BE2C (cell line): Measurements from ENCODE around the gene SPNS2.

ENCODE experiments used
- DNase-seq: peaks from one replicate; pipeline ENCODE4 v3.0.0-alpha.2; 2020
- H3K27me3 ChIP-seq: fragments of 250-450 bp; sonication (Bioruptor Pico); 2 replicates; pipeline ENCODE4 v1.5.1; 2020; ENCODE audit warnings: mild to moderate bottlenecking
- H3K36me3 ChIP-seq: fragments of 250-450 bp; sonication (Bioruptor Pico); 2 replicates; pipeline ENCODE4 v1.5.1; 2020; ENCODE audit warnings: mild to moderate bottlenecking
- H3K4me1 ChIP-seq: fragments of 250-450 bp; sonication (Bioruptor Pico); 2 replicates; pipeline ENCODE4 v1.5.1; 2020
- H3K4me3 ChIP-seq: 2 replicates; pipeline ENCODE4 v1.5.1; 2011; ENCODE audit warnings: low read depth, low read length
- H3K9me3 ChIP-seq: fragments of 250-450 bp; sonication (Bioruptor Pico); 2 replicates; pipeline ENCODE4 v1.5.1; 2020
- CTCF ChIP-seq: IDR thresholded peaks from 2 replicates; pipeline ENCODE4 v1.5.1; 2012; ENCODE audit warnings: mild to moderate bottlenecking, low read depth, low read length

The SPNS2 gene

GRCh38 chr17:4475001-4475400 is 23.7 kb upstream of the SPNS2 start:
- no peaks in the 10 kb centered on the region for H3K27me3 ChIP-seq
- no peak overlapping the region for H3K4me3 ChIP-seq
- H3K9me3 ChIP-seq = no peaks in the 10 kb centered on the region
- no peaks in the 10 kb centered on the region for H3K36me3 ChIP-seq
- no peak for DNase-seq
- H3K4me1 ChIP-seq = no peaks in the 10 kb centered on the region
- TF ChIP-seq CTCF = no peak

GRCh38 chr17:4475463-4475862 is 23.2 kb upstream of the SPNS2 start:
- H3K4me3 ChIP-seq = no peak overlapping the region
- no peaks in the 10 kb centered on the region for H3K27me3 ChIP-seq
- DNase-seq = no peak

GRCh38 chr17:4476017-4476416 is 22.7 kb upstream of the SPNS2 start:
- Histone ChIP-seq H3K36me3 (no peaks in the 10 kb centered on the region), H3K9me3 (no peaks in the 10 kb centered on the region), H3K4me1 (no peaks in the 10 kb centered on the region), H3K27me3 (no peaks in the 10 kb centered on the region), H3K4me3 (no peak overlapping the region)
- TF ChIP-seq CTCF = no peak
- no peak for DNase-seq

More at GRCh38 chr17:4475463-4475862, 23.2 kb upstream of the SPNS2 start:
- no peak for TF ChIP-seq CTCF
- no peaks in the 10 kb centered on the region for H3K4me1 ChIP-seq
- no peaks in the 10 kb centered on the region for H3K36me3 ChIP-seq
- H3K9me3 ChIP-seq = no peaks in the 10 kb centered on the region

- no peak for TF ChIP-seq CTCF
- no peaks in the 10 kb centered on the region for H3K4me1 ChIP-seq
- DNase-seq = no peak
- no peaks in the 10 kb centered on the region for H3K36me3 ChIP-seq
- H3K27me3 ChIP-seq = no peaks in the 10 kb centered on the region
- no peak overlapping the region for H3K4me3 ChIP-seq
- H3K9me3 ChIP-seq = no peaks in the 10 kb centered on the region
Measured at GRCh38 chr17:4476511-4477070, 22.1 kb upstream of the SPNS2 start.

- H3K36me3 ChIP-seq = no peaks in the 10 kb centered on the region
- no peak for TF ChIP-seq CTCF
Measured at GRCh38 chr17:4477255-4477791, 21.4 kb upstream of the SPNS2 start.

GRCh38 chr17:4478318-4478830 is 20.3 kb upstream of the SPNS2 start:
- Histone ChIP-seq H3K4me1 (no peaks in the 10 kb centered on the region), H3K36me3 (no peaks in the 10 kb centered on the region), H3K9me3 (no peaks in the 10 kb centered on the region), H3K4me3 (no peak overlapping the region), H3K27me3 (no peaks in the 10 kb centered on the region)
- TF ChIP-seq CTCF = no peak
- DNase-seq = no peak

More at GRCh38 chr17:4477255-4477791, 21.4 kb upstream of the SPNS2 start:
- H3K4me3 ChIP-seq = no peak overlapping the region
- H3K27me3 ChIP-seq = no peaks in the 10 kb centered on the region
- H3K9me3 ChIP-seq = no peaks in the 10 kb centered on the region
- DNase-seq = no peak
- H3K4me1 ChIP-seq = no peaks in the 10 kb centered on the region
